Keratinocyte (primary cell): Measurements from ENCODE around the gene PCDH8. TPM values are rescaled to one million over a fixed set of nuclear protein-coding genes. Genes with fewer than 3 reads are reported as not detected.

ENCODE experiments used
- DNase-seq: peaks from one replicate; pipeline ENCODE4 v3.0.0-alpha.2; 2011; ENCODE audit warnings: low read depth, missing footprints, low spot score
- FAIRE-seq: peaks from 2 replicates; lab custom pipeline; 2011; peaks lifted over from hg19 to GRCh38; lab: Jason Lieb, UNC
- H2AFZ ChIP-seq: 2 replicates; pipeline ENCODE4 v1.6.0; 2012; ENCODE audit warnings: low read length, control low read depth, inconsistent platforms; ENCODE audit not compliant: control insufficient read depth
- H3K27ac ChIP-seq: 2 replicates; pipeline ENCODE4 v1.5.1; 2011; ENCODE audit warnings: low read length; ENCODE audit not compliant: control insufficient read depth, insufficient read depth
- H3K27me3 ChIP-seq: 3 replicates; pipeline ENCODE4 v1.6.0; 2011; ENCODE audit warnings: low read length; ENCODE audit not compliant: control insufficient read depth, insufficient read depth; ENCODE audit errors: extremely low read depth
- H3K36me3 ChIP-seq, 2 experiments: 2 replicates in 1 of 2; 3 replicates in 1 of 2; pipeline ENCODE4 v1.5.1; 2011; ENCODE audit warnings: low read length in 2 of 2, mild to moderate bottlenecking in 1 of 2; ENCODE audit not compliant: control insufficient read depth in 2 of 2, insufficient read depth in 2 of 2; ENCODE audit errors: extremely low read depth in 1 of 2
- H3K4me1 ChIP-seq: 3 replicates; pipeline ENCODE4 v1.5.1; 2011; ENCODE audit warnings: low read length; ENCODE audit not compliant: control insufficient read depth, insufficient read depth; ENCODE audit errors: extremely low read depth
- H3K4me2 ChIP-seq: 3 replicates; pipeline ENCODE4 v1.6.0; 2011; ENCODE audit warnings: low read depth, low read length; ENCODE audit not compliant: control insufficient read depth, insufficient read depth; ENCODE audit errors: extremely low read depth
- H3K4me3 ChIP-seq, 3 experiments: fragments of 200-600 bp in 1 of 3; sonication (generic) in 1 of 3; 2 replicates in 2 of 3; 3 replicates in 1 of 3; pipeline ENCODE4 v1.5.1; 2011 to 2016; ENCODE audit warnings: low read length in 3 of 3, mild to moderate bottlenecking in 3 of 3, control low read depth in 2 of 3, inconsistent platforms in 1 of 3, low read depth in 1 of 3, mixed read lengths in 1 of 3, mixed run types in 1 of 3, moderate library complexity in 1 of 3; ENCODE audit not compliant: control insufficient read depth in 2 of 3, insufficient read depth in 2 of 3; ENCODE audit errors: extremely low read depth in 1 of 3
- H3K79me2 ChIP-seq: 2 replicates; pipeline ENCODE4 v1.6.0; 2012; ENCODE audit warnings: low read length; ENCODE audit not compliant: control insufficient read depth, insufficient read depth
- H3K9ac ChIP-seq: 3 replicates; pipeline ENCODE4 v1.6.0; 2011; ENCODE audit warnings: low read length; ENCODE audit not compliant: control insufficient read depth, insufficient read depth; ENCODE audit errors: extremely low read depth
- H3K9me1 ChIP-seq: 3 replicates; pipeline ENCODE4 v1.6.0; 2011; ENCODE audit warnings: low read length; ENCODE audit not compliant: control insufficient read depth, insufficient read depth; ENCODE audit errors: extremely low read depth
- H3K9me3 ChIP-seq: 2 replicates; pipeline ENCODE4 v1.5.1; 2012; ENCODE audit warnings: low read depth, low read length; ENCODE audit not compliant: control insufficient read depth
- H4K20me1 ChIP-seq: 3 replicates; pipeline ENCODE4 v1.6.0; 2011; ENCODE audit warnings: low read length; ENCODE audit not compliant: control insufficient read depth, insufficient read depth; ENCODE audit errors: extremely low read depth
- CTCF ChIP-seq, 3 experiments: IDR thresholded peaks in 1 of 3; conservative IDR thresholded peaks in 1 of 3; optimal IDR thresholded peaks in 1 of 3; 2 replicates in 2 of 3; 3 replicates in 1 of 3; pipeline versions ENCODE3 to v1.5.1; 2011; ENCODE audit warnings: low read length in 3 of 3, mild to moderate bottlenecking in 3 of 3, moderate library complexity in 2 of 3, control low read depth in 1 of 3, inconsistent platforms in 1 of 3; ENCODE audit not compliant: insufficient read depth in 2 of 3; ENCODE audit errors: extremely low read depth in 1 of 3
- EZH2 ChIP-seq: IDR thresholded peaks from one replicate; pipeline ENCODE4 v1.6.1; 2012; ENCODE audit warnings: inconsistent platforms, mild to moderate bottlenecking, low read length, moderate library complexity
- dilution Hi-C: fragments of 300-500 bp; cut with MboI; formaldehyde crosslinking; loops from one replicate; pipeline ENCODE4 v1.7.0; 2020; ENCODE audit warnings: low sequenced_read_pairs; ENCODE audit not compliant: extremely low pct_ligation_motif_present
- polyA plus RNA-seq, 5 experiments: library from polyadenylated mRNA; depleted of rRNA in 3 of 5; stranded (reverse) in 3 of 5; stranded (forward) in 1 of 5; unstranded in 1 of 5; fragments of >200 nt; gene quantifications; 1 replicate in 1 of 5; 2 replicates in 3 of 5; 3 replicates in 1 of 5; pipeline versions ENCODE4 v1.2.1 to v1.2.3, GENCODE V29; 2011 to 2012; ENCODE audit warnings: missing spikeins in 2 of 5, low read depth in 1 of 5, low replicate concordance in 1 of 5

The PCDH8 gene
- polyA plus RNA-seq, 1 donor (not counting 4 experiments of a cell fraction or from before 2014, with no cell fraction given), result not detected

GRCh38 chr13:52850396-52851136 is 2.1 kb upstream of the PCDH8 start:
- dilution Hi-C loops, result no loop called here
- no peak for FAIRE-seq
- Histone ChIP-seq H3K4me1 (peaks cover 7% of the 10 kb centered on the region), H3K27me3 (peaks cover 81% of the 10 kb centered on the region), H3K9me1 (no peaks in the 10 kb centered on the region), H3K4me2 (peak overlapping the region; percentile 92), H3K4me3 (peak overlapping the region; percentile 51 to 77 (median 74)), H3K9ac (no peak overlapping the region), H2AFZ (peak overlapping the region; percentile 83), H3K79me2 (no peaks in the 10 kb centered on the region), H3K9me3 (peaks cover 11% of the 10 kb centered on the region), H3K36me3 (no peaks in the 10 kb centered on the region), H3K27ac (no peak overlapping the region), H4K20me1 (no peaks in the 10 kb centered on the region)
- DNase-seq, result no peak
- TF ChIP-seq CTCF (optimal IDR thresholded peaks at IDR 0.05 in 1 of 3, IDR thresholded peaks at IDR 0.05 in 1 of 3, conservative IDR thresholded peaks at IDR 0.05 in 1 of 3; ENCODE audit: extremely low read depth in 1 of 3, insufficient read depth in 2 of 3, low read length in 3 of 3), result peak in 1 of 3 experiments; percentile 24
- TF ChIP-seq EZH2, result no peak

- no peak overlapping the region for H2AFZ ChIP-seq
- no peaks in the 10 kb centered on the region for H3K79me2 ChIP-seq
- peaks cover 11% of the 10 kb centered on the region for H3K9me3 ChIP-seq
- H4K20me1 ChIP-seq, result no peaks in the 10 kb centered on the region
- DNase-seq, result no peak
- no peak for FAIRE-seq
- H3K36me3 ChIP-seq, result no peaks in the 10 kb centered on the region
- H3K4me1 ChIP-seq, result peaks cover 7% of the 10 kb centered on the region
- H3K9ac ChIP-seq, result no peak overlapping the region
- no peak overlapping the region for H3K27ac ChIP-seq
- peaks cover 81% of the 10 kb centered on the region for H3K27me3 ChIP-seq
- no peak overlapping the region for H3K4me2 ChIP-seq
- TF ChIP-seq CTCF (optimal IDR thresholded peaks at IDR 0.05 in 1 of 3, IDR thresholded peaks at IDR 0.05 in 1 of 3, conservative IDR thresholded peaks at IDR 0.05 in 1 of 3; ENCODE audit: extremely low read depth in 1 of 3, insufficient read depth in 2 of 3, low read length in 3 of 3) (no peak), EZH2 (no peak)
- no peaks in the 10 kb centered on the region for H3K9me1 ChIP-seq
- dilution Hi-C loops, result no loop called here
- no peak overlapping the region for H3K4me3 ChIP-seq
Measured at GRCh38 chr13:52850072-52850395, 1.6 kb upstream of the PCDH8 start.
